Left colon (tissue), 2 donors: ENCODE data around the gene H6PD. TPM values are rescaled to one million over a fixed set of nuclear protein-coding genes. Genes with fewer than 3 reads are reported as not detected.
A peak's percentile ranks its signal among the peaks of the same experiment; 100 is the strongest.

Experiments
- ATAC-seq: fragments of 200-7000 bp; cut with Tn5 transposase; one replicate; pipeline ENCODE4 v1.9.1; 2020; ENCODE audit warnings: mild to moderate bottlenecking, moderate library complexity
- DNase-seq, 2 donors: peaks; one replicate each; pipeline ENCODE4 v3.0.0-alpha.2; 2020
- intact Hi-C, 2 donors: fragments of 100-400 bp; cut with DNase I in 1 of 2; cut with micrococcal nuclease in 1 of 2; formaldehyde crosslinking; loops; one replicate each; pipeline versions ENCODE4 v1.11.2 to v1.14.0; 2022; cut with DNase I, micrococcal nuclease
- total RNA-seq, 2 donors: library from RNA; stranded (reverse); fragmentation: NEBNext Ultra II Directional; extraction: Animal tissue kit (Norgen Biotek cat#: 25700); gene quantifications; one replicate each; pipeline ENCODE4 v1.2.1, GENCODE V29; 2021
- donor health status: DM: no; HTN: no; CAD: no.
- donor health status: DM: yes; HTN: yes; CAD: no.

The H6PD gene
- total RNA-seq, 2 donors from 2014 or later, result 33.4 to 34.9 TPM

- intact Hi-C loops, result no loop called here
Observed at GRCh38 chr1:9202240-9202870, 32.2 kb upstream of the H6PD start.

GRCh38 chr1:9203511-9203982 is 31.0 kb upstream of the H6PD start:
- no peak for ATAC-seq
- intact Hi-C loops, result no loop called here
- DNase-seq, result no peak

More at GRCh38 chr1:9202240-9202870, 32.2 kb upstream of the H6PD start:
- DNase-seq (no peak), ATAC-seq (no peak)

DNA sequence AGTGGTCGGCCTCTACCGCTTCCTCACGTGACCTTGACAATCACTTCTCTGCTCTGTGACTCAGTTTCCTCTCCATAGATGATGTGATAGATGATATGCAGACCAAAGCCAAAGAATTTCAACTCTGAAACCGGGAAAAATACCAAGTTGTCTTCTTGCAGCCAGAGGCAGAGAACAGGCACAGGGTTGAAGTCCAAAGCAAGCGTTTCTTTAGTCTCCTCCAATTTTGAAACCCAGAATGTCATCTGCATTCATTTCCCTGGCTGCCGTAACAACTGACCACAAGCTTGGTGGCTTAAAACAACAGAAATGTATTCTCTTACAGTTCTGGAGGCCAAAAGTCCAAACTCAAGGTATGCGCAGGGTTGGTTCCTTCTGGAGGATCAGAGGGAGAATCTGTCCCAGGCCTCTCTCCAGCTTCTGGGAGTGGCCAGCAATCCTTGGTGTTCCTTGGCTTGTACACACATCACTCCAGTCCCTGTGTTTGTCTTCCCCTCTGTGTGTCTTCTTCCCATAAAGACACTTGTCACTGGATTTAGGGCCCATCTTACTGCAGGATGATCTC is 30.3 kb upstream of the H6PD start:
- ATAC-seq (peak; percentile 44), DNase-seq (no peak)
- intact Hi-C loops, result no loop called here

GRCh38 chr1:9207086-9207485 is 27.5 kb upstream of the H6PD start:
- DNase-seq (no peak), ATAC-seq (no peak)
- intact Hi-C loops, result no loop called here

DNA sequence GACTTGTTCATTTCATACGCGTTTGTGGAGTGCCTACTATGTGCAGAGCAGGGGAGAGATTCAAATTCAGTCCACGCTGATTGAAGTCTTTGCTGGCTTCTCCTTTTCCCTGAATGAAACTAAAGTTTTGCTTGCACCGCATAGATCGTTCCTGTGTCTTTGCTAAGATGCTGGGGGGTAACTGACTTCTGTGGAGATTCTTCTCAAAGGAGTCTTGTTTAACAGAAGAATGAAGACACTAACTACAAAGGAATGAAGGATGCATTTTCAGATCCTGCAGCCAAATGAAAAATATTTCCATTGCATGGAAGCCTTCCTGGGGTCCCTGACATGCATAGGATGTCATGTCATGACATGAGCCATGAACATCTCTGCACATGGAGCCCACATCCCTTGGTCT is 26.9 kb upstream of the H6PD start:
- ATAC-seq (no peak), DNase-seq (no peak)
- intact Hi-C loops, result no loop called here

DNA sequence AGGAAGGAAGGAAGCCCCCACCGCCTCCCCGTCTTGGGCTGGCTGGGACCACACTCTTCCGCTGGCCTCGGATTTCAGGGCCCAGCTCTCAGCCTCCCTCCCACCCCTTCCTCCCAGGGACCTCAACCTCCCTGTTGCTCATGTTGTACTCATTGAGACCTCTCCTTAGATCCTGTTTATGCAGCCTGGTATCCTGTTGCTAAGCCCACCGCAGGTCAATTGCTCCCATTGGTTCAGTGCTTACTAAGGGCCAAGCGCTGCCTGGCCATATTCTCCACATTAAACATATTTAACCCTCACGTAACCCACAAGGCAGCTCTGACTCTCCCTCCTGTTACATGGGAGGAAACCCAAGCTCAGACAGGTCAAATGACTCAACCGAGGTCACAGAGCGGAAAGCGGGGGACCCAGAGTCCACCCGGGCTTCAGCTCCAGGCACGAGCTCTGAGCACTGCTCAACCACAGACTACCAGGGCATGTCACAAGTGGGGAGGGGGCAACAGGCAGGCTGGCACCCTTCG is 23.2 kb upstream of the H6PD start:
- ATAC-seq (no peak), DNase-seq (no peak)
- intact Hi-C loops, result no loop called here

DNA sequence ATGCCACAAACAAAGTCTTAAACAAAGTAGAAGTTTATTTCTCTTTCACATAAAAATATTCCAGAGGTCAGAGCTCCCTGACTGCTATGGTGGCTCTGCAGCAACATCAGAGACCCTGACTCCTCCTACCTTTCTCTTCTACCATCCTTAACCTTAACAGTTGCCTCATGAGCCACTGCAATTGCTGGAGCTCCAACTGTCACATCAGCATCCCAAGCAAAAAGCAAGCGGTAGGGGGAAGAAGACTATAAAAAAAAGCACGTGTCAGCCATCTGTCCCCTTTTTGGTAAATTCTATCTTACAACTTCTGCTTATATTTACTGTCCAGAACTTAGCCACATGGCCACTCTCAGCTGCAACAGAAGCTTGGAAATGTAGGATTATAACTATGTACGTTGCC is 21.8 kb upstream of the H6PD start:
- intact Hi-C loops, result no loop called here
- no peak for ATAC-seq
- no peak for DNase-seq

DNA sequence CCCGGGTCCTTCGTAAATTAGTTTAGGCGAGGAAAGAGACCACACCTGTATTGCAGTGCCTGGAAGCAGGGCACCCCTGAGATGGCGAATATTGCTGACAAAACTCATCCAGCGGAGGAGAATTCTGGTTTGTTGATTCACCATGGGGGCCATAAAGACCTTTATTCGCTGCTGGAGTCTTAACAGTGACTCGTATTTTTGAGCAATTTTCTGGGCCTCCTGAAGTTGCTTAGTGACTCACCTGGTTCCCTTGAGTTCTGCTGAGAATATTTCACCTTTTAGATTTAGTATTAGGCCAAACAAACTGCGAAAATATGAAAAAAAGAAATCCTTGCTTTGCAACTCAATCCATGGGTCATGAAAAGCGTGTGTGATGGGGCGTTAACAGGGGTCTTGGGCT is 20.6 kb upstream of the H6PD start:
- ATAC-seq, result no peak
- intact Hi-C loops, result no loop called here
- no peak for DNase-seq

GRCh38 chr1:9218917-9219316 is 15.7 kb upstream of the H6PD start:
- intact Hi-C loops, result no loop called here
- DNase-seq (no peak), ATAC-seq (no peak)

GRCh38 chr1:9222846-9223625 is 11.5 kb upstream of the H6PD start:
- intact Hi-C loops, result no loop called here
- ATAC-seq, result no peak
- DNase-seq, result no peak

GRCh38 chr1:9224664-9225410 is 9.7 kb upstream of the H6PD start:
- DNase-seq (no peak), ATAC-seq (no peak)
- intact Hi-C loops, result no loop called here

GRCh38 chr1:9225411-9225785 is 9.2 kb upstream of the H6PD start:
- intact Hi-C loops, result no loop called here
- DNase-seq (no peak), ATAC-seq (no peak)

- ATAC-seq, result no peak
- intact Hi-C loops, result no loop called here
- no peak for DNase-seq
Observed at GRCh38 chr1:9228609-9229008, 6.0 kb upstream of the H6PD start.

DNA sequence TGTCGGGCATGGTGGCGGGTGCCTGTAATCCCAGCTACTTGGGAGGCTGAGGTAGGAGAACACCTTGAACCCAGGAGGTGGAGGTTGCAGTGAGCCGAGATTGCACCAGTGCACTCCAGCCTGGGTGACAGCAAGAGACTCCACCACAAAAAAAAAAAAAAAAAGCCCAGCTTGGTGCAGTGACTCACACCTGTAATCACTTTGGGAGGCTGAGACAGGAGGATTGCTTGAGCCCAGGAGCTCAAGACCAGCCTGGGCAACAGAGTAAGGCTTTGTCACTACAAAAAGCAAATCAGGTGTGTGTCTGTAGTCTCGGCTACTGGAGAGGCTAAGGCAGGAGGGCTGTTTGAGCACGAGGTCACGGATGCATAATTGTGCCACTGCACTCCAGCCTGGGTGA is 5.0 kb upstream of the H6PD start:
- DNase-seq, result no peak
- intact Hi-C loops, result no loop called here
- ATAC-seq, result no peak

GRCh38 chr1:9230869-9231533 is 3.6 kb upstream of the H6PD start:
- ATAC-seq, result no peak
- no peak for DNase-seq
- intact Hi-C loops, result no loop called here

- ATAC-seq, result no peak
- intact Hi-C loops, result no loop called here
Observed at GRCh38 chr1:9231648-9232332, 2.8 kb upstream of the H6PD start.

DNA sequence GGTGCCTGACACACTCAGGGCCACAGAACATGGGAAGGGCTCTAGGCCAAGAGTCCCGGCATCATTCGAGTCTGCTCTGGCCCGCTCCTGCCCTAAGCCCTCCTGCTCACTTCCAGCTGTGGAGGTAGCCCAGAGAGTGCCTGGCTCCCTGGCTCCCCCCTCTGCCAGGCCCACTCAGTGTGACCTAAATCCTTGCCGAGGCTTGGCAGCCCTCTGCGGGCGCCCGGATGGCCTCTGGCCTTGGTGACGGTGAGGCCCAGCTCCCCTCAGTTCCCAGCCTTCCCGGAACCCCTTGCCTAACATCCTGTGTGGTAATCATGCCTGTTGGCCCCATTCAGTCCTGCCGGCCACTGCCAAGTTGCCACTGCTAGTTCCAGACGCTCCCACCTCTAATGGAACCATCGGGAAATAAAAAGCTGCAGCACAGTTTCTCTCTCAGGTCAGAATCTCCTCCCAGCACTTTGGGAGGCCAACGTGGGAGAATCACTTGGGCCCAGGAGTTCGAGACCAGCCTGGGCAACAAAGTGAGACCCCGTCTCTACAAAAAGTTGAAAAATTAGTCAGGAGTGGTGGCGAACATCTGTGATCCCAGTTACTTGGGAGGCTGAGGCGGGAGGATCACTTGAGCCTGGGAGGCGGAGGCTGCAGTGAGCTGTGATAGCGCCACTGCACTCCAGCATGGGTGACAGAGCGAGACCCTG is 1.2 kb upstream of the H6PD start:
- intact Hi-C loops, result no loop called here
- DNase-seq (peak; percentile 36 to 72), ATAC-seq (no peak)

More at GRCh38 chr1:9231648-9232332, 2.8 kb upstream of the H6PD start:
- DNase-seq, result no peak

DNA sequence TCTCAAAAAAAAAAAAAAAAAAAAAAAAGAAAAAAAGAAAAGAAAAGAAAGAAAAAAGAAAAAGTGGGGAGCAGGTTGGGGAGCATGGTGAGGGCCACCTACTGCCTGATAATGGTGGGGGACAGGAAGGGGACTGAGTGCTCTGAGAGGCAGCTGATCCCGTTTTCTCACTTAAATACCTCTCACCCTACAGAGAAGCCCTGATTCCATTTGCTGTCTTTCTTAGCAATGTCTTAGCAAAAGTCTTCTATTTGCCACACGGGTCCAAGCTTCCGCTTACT is 692 bp upstream of the H6PD start:
- intact Hi-C loops, result no loop called here
- no peak for ATAC-seq
- DNase-seq, result no peak
